Mucosa of stomach (tissue), 1 donor: Measurements from ENCODE around the gene DMTF1.

ENCODE experiments used
- H3K27me3 ChIP-seq: one replicate; pipeline ENCODE4 v1.7.0; 2013; ENCODE audit warnings: mild to moderate bottlenecking, low read length; ENCODE audit not compliant: control insufficient read depth, insufficient read depth
- H3K36me3 ChIP-seq: one replicate; pipeline ENCODE4 v1.7.0; 2013; ENCODE audit warnings: low read length; ENCODE audit not compliant: control insufficient read depth, insufficient read depth
- H3K4me1 ChIP-seq: one replicate; pipeline ENCODE4 v1.7.0; 2013; ENCODE audit warnings: mild to moderate bottlenecking, low read length; ENCODE audit not compliant: control insufficient read depth, insufficient read depth
- H3K4me3 ChIP-seq: one replicate; pipeline ENCODE4 v1.7.0; 2013; ENCODE audit warnings: low read length
- H3K9ac ChIP-seq: one replicate; pipeline ENCODE4 v1.7.0; 2013; ENCODE audit warnings: mild to moderate bottlenecking, low read length, moderate library complexity
- H3K9me3 ChIP-seq: one replicate; pipeline ENCODE4 v1.7.0; 2013; ENCODE audit warnings: mild to moderate bottlenecking, low read length, moderate library complexity; ENCODE audit not compliant: control insufficient read depth
- donor health status: Pancreatic carcinoma.

DMTF1 gene

DNA sequence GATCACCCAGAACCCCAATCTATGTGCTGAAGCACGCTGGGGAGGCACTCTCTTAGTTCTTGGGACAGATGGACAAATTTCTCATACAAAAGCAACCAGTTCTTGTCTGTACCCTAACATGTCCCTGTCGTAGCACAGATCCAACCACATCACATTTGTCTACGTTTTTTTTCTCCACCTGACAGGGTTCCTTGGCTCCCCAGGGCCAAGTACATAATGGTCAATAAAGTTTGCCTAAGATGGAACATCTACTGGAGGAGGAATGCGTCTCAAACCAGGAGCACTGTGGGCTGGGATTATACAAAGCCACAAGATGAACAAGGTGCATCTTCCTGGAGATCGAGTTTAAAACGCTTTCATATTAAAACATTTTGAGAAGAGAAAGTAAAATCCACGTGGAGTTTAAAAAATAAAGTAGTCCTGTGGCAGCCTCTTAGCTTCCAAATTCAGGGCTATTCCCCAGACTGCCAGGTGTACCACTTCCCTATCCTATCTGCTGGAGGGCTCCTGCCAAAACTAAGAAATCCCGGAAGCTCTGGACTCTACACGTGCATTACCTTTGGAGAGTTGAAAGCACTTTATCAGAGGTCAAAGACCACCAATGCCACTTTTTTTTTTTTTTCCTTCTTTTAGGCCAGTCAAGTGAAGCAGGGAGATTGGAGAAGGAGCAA lies 65.9 kb downstream of the DMTF1 start:
- Histone ChIP-seq H3K4me1 (peaks cover 6% of the 10 kb centered on the region), H3K4me3 (no peak overlapping the region), H3K36me3 (no peaks in the 10 kb centered on the region), H3K27me3 (peaks cover 7% of the 10 kb centered on the region), H3K9me3 (no peaks in the 10 kb centered on the region), H3K9ac (peak overlapping the region; percentile 84)

DNA sequence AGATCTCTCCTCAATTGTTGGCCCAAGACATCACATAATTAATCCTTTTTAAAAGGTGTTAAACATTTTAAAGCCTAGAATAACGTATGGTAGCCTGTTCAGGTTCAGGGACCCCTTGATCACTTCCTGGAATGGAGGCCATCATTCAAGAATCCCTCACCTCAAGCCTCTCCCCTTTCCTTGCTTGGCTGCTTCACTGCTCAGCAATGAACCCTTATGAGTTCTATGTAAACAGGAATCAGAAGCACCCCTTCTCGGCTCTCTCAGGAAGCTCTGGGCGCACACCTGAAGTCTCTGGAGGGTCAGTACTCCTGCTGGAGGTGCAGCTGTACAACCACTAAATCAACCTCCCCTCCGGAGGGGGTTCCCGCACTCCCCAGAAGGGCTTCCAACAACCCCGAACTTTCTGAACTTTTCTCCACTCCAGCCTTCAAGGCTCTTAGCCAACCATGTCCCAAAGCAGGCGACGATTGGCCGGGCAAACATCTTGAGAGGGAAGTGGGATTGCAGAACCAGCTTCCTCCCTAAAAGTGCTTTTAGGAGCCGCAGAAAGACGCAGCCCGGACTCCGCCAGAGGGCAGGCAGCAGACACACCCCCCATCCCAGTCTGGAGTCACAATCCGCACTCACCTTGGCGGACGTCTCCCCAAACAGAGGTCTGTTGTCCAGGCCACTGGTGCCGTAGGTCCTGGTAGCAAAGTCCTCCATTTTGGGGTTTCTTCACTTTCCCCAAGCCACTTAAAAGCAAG lies 66.7 kb downstream of the DMTF1 start:
- no peaks in the 10 kb centered on the region for H3K36me3 ChIP-seq
- peaks cover 7% of the 10 kb centered on the region for H3K27me3 ChIP-seq
- H3K9me3 ChIP-seq = no peaks in the 10 kb centered on the region
- peaks cover 6% of the 10 kb centered on the region for H3K4me1 ChIP-seq
- peak overlapping the region; percentile 84 for H3K9ac ChIP-seq
- H3K4me3 ChIP-seq = peak overlapping the region; percentile 87

DNA sequence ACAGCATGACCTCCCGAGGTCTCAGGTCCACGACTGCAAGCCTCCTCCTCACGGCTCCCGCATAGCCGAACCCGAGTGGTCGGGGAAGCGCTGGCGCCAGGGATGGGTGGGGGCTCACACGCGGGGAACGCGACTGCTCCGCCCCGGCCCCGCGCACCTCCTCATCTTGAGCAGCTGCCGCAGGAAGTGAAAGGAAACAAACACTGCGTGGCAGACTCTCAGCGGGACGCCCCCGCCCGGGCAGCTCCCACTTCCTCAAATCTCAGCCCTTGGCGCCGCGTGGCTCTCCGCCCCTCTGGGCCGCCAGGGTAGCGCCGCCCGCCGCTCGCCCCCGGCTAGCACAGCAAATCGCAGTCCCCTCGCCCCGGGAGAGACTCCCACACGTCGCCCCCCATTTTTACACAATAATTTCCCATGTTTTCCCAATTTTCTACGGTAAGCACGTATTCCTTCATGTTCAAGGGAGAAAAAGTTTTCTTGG lies 67.3 kb downstream of the DMTF1 start, which contains the start of gene TMEM243:
TSS of gene TMEM243 (minus strand) at position 188 of the 481 bp plus-strand sequence. CDS start 229 bp downstream, outside the sequence.
- H3K36me3 ChIP-seq = no peaks in the 10 kb centered on the region
- H3K27me3 ChIP-seq = peaks cover 7% of the 10 kb centered on the region
- peak within 1 kb of the TSS; percentile 87 for H3K4me3 ChIP-seq
- no peaks in the 10 kb centered on the region for H3K9me3 ChIP-seq
- peaks cover 6% of the 10 kb centered on the region for H3K4me1 ChIP-seq
- H3K9ac ChIP-seq = peak within 1 kb of the TSS; percentile 84

DNA sequence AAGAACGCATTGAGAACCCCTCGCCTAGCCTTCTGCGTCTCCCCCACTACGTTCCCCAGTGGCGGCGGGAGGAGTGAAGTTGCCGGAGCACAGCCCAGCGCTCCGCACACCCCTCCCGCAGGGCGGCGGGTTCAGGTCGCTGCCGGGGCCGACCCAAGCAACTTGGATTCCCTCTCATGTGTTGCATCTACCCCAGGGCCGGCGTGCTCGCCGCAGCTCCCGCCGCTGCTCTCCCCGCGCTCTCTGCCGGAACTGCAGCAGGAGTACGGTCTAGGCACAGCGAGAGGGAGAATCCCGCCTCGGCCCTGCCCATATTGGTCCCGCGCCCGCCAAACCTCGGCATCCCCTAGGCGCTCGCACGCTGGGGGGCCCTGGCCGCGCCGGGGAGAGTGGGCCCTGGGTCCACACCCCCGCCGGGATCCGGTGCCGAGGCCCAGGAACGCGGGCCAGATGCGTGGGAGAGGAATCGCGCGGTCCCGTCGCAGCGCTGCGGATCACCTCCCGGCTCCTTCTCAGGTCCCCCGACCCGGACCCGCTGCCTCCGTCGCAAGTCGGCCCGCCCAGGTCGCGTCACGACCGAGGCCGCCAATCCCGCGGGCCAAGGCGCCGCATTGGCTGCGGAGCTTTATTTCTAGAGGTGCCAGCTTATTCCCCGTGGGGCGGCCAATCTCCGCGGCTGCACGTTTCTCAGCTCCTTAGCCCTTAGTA lies 67.9 kb downstream of the DMTF1 start:
- Histone ChIP-seq H3K36me3 (no peaks in the 10 kb centered on the region), H3K27me3 (peaks cover 7% of the 10 kb centered on the region), H3K9me3 (no peaks in the 10 kb centered on the region), H3K9ac (peak overlapping the region; percentile 84), H3K4me3 (peak overlapping the region; percentile 87), H3K4me1 (peaks cover 6% of the 10 kb centered on the region)

DNA sequence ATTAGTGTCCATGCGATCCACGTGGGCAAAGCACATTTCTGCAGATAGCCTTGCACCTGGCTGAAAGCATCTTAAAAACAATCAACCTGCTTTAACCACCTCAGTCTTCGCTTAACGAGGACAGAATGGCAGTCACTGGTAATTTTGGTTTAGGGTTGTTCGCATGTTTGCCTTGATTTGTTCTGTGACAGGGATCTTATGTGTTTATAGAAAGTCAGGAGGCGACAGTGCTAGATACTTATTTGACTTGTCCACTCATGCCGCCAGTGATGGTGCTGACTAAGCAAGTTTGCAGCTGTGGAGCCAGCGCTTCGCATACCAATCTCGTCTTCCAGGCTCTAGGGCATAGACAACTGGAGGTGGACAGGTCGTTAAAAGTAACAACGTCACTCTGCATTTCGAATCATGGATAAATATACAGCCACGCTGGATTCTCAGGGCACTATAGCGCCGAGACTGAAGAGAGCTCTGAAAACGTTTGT lies 68.5 kb downstream of the DMTF1 start:
- Histone ChIP-seq H3K27me3 (peaks cover 7% of the 10 kb centered on the region), H3K36me3 (no peaks in the 10 kb centered on the region), H3K4me1 (peaks cover 6% of the 10 kb centered on the region), H3K4me3 (peak overlapping the region; percentile 87), H3K9me3 (no peaks in the 10 kb centered on the region), H3K9ac (peak overlapping the region; percentile 84)

DNA sequence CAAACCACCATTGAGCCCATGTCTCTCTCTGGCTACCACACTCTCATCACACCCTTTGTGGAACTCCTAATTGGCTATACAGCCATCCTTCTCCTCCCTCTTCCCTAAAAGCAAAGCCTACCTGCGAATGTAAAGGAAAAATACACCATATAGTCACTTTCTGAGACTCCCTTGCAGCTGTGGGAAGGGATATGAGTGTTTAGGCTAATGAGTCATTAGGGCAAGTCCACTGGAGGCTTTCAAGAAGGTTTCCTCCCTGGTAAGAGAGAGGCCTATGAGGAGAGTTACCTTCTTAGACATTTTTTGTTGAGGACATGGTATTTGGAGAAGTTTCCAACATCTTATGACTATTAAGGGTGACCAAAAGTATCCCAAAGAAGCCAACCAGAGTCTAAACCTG lies 71.4 kb downstream of the DMTF1 start:
- no peaks in the 10 kb centered on the region for H3K36me3 ChIP-seq
- H3K27me3 ChIP-seq = peaks cover 10% of the 10 kb centered on the region
- H3K9ac ChIP-seq = no peak overlapping the region
- H3K4me1 ChIP-seq = peaks cover 6% of the 10 kb centered on the region
- no peaks in the 10 kb centered on the region for H3K9me3 ChIP-seq
- H3K4me3 ChIP-seq = no peak overlapping the region

DNA sequence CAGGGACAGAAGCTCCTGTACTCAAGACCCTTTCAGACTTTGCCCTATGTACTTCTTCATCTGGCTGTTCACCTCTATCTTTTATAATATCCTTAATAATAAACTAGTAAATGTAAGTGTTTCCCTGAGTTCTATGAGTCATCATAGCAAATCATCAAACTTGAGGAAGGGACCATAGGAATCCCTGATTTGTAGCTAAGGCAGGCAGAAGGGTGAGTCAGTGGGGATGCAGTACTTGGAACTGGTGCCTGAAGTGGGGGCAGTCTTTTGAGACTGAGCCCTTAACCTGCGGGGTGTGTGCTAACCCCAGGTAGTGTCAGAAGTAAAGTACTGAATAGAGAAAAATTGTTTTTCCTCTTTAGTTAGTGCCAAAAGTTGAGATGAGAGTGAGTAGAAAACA lies 73.4 kb downstream of the DMTF1 start:
- no peak overlapping the region for H3K9ac ChIP-seq
- H3K27me3 ChIP-seq = peaks cover 10% of the 10 kb centered on the region

DNA sequence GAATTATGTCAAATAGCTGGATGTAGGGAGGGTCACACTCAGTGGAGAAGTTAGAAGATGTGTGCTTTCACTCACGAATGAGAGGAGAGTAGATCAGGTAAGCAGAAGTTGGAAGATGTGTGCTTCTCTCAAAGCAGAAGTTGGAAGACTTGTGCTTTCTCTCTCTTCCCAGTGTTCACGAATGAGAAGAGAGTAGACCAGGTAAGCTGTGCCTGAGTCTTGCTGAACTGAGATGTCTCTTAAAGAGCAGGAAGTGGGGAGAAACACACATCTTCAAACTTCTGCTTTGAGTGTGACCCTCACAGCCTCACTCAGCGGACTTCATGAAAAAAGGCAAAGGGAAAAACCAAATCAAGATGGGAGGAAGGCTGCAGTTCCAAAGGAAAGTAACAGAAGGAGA lies 74.2 kb downstream of the DMTF1 start:
- H3K9me3 ChIP-seq = no peaks in the 10 kb centered on the region
- peaks cover 10% of the 10 kb centered on the region for H3K27me3 ChIP-seq
- H3K36me3 ChIP-seq = no peaks in the 10 kb centered on the region
- H3K4me3 ChIP-seq = no peak overlapping the region
- no peak overlapping the region for H3K9ac ChIP-seq
- H3K4me1 ChIP-seq = peaks cover under 1% of the 10 kb centered on the region

More for the DNA sequence above, 73.4 kb downstream of the DMTF1 start:
- peaks cover 6% of the 10 kb centered on the region for H3K4me1 ChIP-seq
- H3K36me3 ChIP-seq = no peaks in the 10 kb centered on the region
- no peak overlapping the region for H3K4me3 ChIP-seq
- no peaks in the 10 kb centered on the region for H3K9me3 ChIP-seq

DNA sequence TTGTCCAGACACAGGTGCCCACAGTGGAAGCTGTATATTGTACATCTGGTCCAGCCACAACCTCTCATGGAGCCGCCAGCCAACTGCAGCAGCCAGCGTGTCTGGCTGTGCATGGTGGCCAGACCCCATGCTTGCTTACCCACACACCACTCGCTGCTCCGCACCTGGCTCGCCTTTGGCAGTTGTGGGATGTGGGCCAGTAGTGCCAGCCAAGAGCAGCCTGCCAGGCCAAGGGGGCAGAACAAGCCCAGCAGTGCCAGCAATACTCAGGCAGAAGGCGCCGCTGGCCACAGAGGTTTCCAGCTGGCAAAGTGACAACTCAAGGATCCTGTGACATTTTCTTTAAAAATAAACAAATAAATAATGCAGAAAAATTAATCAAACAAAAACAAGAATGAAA lies 79.0 kb downstream of the DMTF1 start:
- no peaks in the 10 kb centered on the region for H3K9me3 ChIP-seq
- H3K27me3 ChIP-seq = peaks cover 4% of the 10 kb centered on the region
- H3K9ac ChIP-seq = no peak overlapping the region
- no peak overlapping the region for H3K4me3 ChIP-seq
- no peaks in the 10 kb centered on the region for H3K36me3 ChIP-seq
- no peaks in the 10 kb centered on the region for H3K4me1 ChIP-seq

DNA sequence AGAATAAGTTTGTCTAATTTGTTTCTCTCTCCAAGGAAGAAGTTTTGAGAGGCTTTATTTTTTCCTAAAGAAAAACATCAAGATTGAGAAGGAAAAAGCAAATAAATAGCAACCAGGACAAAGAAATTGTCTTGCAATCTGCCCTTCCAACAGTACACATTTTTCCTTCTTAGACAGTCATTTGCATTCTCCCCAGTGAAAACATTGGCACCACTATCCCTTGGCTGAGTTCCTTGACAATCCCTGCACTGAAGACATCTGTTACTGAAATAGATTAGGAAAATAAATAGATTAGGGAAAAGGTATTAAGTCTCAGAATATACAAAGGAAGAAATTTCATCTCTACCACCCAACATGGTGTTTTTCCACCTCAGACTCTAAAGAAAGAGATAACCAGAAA lies 79.5 kb downstream of the DMTF1 start:
- Histone ChIP-seq H3K4me3 (no peak overlapping the region), H3K9me3 (no peaks in the 10 kb centered on the region), H3K4me1 (no peaks in the 10 kb centered on the region), H3K27me3 (no peaks in the 10 kb centered on the region), H3K9ac (no peak overlapping the region), H3K36me3 (no peaks in the 10 kb centered on the region)

DNA sequence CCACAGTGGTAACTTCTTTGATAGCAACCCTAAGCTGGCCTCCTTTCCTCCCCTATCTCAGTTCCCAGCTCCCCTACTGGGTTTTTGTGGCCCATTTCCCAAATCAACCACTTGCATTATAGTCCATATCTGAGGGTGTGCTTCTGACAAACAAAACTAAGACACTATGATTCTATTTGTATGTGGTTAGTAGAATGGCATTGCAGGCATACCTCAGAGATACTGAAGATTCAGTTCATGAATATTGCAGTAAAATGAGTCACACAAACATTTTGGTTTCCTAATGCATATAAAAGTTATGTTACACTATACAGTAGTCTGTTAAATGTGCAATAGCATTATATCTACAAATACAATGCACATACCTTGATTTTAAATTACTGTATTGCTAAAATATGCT lies 82.7 kb downstream of the DMTF1 start:
- Histone ChIP-seq H3K27me3 (no peaks in the 10 kb centered on the region), H3K9ac (no peak overlapping the region)

More for the DNA sequence above, 82.7 kb downstream of the DMTF1 start:
- H3K36me3 ChIP-seq = no peaks in the 10 kb centered on the region
- H3K4me1 ChIP-seq = no peaks in the 10 kb centered on the region
- H3K9me3 ChIP-seq = no peaks in the 10 kb centered on the region
- no peak overlapping the region for H3K4me3 ChIP-seq
